ENCODE results near the gene RBFOX2. TPM values are rescaled to one million over a fixed set of nuclear protein-coding genes. Genes with fewer than 3 reads are reported as not detected.
"Not testable (repeated sequence)": the region's sequence is repeated elsewhere in the genome, so short reads cannot be mapped to it uniquely, and the experiment has no call there.

RBFOX2 gene
- total RNA-seq, 2 experiments from 2014 or later: 54.3 to 78.7 TPM

DNA sequence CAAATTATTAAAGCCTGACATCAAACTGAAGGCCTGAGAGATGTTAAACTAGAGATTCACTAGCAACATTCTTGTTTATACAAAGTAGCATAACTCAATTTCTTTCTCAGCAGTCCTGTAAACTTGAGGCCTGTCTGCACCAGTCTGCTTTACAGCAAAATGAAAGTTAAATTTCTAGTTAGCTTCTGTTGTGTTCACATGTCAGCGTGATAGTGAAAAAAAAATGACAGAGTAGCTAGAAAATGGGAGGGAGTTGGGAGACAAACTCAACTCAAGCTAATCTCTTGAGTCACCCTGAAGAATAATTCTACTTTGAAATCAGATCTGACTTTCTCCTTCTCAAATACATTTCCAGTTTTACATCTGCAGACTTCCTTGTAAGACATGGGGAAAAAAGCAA is 6.5 kb downstream of the RBFOX2 start:
- no peak for DNase-seq (ENCODE audit: low spot score)
- Histone ChIP-seq H2AFZ (ENCODE audit: low read length) (no peak overlapping the region), H3K9me3 (ENCODE audit: low read length) (no peaks in the 10 kb centered on the region), H3K4me1 (ENCODE audit: insufficient read depth, low read length, poor library complexity, severe bottlenecking) (peaks cover 68% of the 10 kb centered on the region), H3K36me3 (ENCODE audit: insufficient read depth, low read length) (peaks cover 17% of the 10 kb centered on the region), H3K4me3 (ENCODE audit: low read depth, low read length, poor library complexity, severe bottlenecking) (no peak overlapping the region), H4K20me1 (ENCODE audit: insufficient read depth, low read length) (no peaks in the 10 kb centered on the region), H3K27ac (ENCODE audit: low read depth, low read length, poor library complexity, severe bottlenecking) (peak overlapping the region; percentile 63), H3K4me2 (ENCODE audit: low read length) (peak overlapping the region; percentile 55), H3K9me2 (ENCODE audit: insufficient read depth, low read length) (no peaks in the 10 kb centered on the region), H3K79me2 (ENCODE audit: insufficient read depth, low read depth, low read length) (peaks cover 70% of the 10 kb centered on the region)
- no peak for TF ChIP-seq EZH2phosphoT487 (IDR thresholded peaks at IDR 0.05; ENCODE audit: borderline replicate concordance, low read depth, low read length)
- TF ChIP-seq, protein P1, sequence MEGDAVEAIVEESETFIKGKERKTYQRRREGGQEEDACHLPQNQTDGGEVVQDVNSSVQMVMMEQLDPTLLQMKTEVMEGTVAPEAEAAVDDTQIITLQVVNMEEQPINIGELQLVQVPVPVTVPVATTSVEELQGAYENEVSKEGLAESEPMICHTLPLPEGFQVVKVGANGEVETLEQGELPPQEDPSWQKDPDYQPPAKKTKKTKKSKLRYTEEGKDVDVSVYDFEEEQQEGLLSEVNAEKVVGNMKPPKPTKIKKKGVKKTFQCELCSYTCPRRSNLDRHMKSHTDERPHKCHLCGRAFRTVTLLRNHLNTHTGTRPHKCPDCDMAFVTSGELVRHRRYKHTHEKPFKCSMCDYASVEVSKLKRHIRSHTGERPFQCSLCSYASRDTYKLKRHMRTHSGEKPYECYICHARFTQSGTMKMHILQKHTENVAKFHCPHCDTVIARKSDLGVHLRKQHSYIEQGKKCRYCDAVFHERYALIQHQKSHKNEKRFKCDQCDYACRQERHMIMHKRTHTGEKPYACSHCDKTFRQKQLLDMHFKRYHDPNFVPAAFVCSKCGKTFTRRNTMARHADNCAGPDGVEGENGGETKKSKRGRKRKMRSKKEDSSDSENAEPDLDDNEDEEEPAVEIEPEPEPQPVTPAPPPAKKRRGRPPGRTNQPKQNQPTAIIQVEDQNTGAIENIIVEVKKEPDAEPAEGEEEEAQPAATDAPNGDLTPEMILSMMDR (conservative IDR thresholded peaks at IDR 0.05; ENCODE audit: low read length): no peak
- intact Hi-C loops (cut with micrococcal nuclease; ENCODE audit: unreplicated experiment): no loop called here
- POLR2A ChIA-PET: interaction anchor here (0.6 to 1.2 kb wide), 3 partner anchors 10 to 120 kb away, joined by 3 to 5 read pairs (median 3); no protein-coding TSS in a partner anchor
- no TSS peak for BruUV-seq (replicated peaks)
- CTCF ChIA-PET (ENCODE audit: unreplicated experiment): no interaction called here

DNA sequence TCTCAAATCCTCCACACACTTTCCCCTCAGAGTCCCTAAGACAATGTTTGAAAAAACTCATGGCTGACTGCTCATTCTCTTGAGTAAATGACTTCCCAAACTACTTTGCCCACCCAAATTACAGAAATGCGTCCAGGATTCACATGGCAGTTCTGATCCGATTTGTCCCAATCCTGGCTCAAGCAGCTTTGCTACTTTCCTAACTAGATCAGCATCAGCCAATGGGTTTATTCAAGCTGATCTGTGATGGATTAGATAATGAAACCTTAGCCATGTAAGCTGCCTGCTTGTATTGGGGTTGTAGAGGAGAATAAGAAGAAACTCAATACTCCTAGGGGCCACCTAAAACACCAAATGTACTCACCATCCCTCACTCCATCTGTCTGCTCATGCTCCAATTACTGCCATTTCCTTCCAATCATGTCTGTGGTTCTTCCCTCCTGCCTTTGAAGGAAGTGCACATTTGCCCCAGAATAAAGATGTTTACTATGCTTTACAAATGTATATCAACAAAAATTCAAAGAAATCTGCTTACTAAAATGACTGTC is 6.9 kb downstream of the RBFOX2 start:
- Histone ChIP-seq H3K36me3 (ENCODE audit: insufficient read depth, low read length) (peaks cover 17% of the 10 kb centered on the region), H2AFZ (ENCODE audit: low read length) (no peak overlapping the region), H4K20me1 (ENCODE audit: insufficient read depth, low read length) (no peaks in the 10 kb centered on the region), H3K4me2 (ENCODE audit: low read length) (peak overlapping the region; percentile 55), H3K4me1 (ENCODE audit: insufficient read depth, low read length, poor library complexity, severe bottlenecking) (peaks cover 68% of the 10 kb centered on the region), H3K79me2 (ENCODE audit: insufficient read depth, low read depth, low read length) (peaks cover 70% of the 10 kb centered on the region), H3K4me3 (ENCODE audit: low read depth, low read length, poor library complexity, severe bottlenecking) (peak overlapping the region; percentile 2), H3K27ac (ENCODE audit: low read depth, low read length, poor library complexity, severe bottlenecking) (peak overlapping the region; percentile 63), H3K9me2 (ENCODE audit: insufficient read depth, low read length) (no peaks in the 10 kb centered on the region), H3K9me3 (ENCODE audit: low read length) (no peaks in the 10 kb centered on the region)
- ChIA-PET CTCF (ENCODE audit: unreplicated experiment) (no interaction called here), POLR2A (no interaction called here)
- DNase-seq (ENCODE audit: low spot score): peak; percentile 27
- TF ChIP-seq, protein P1 (conservative IDR thresholded peaks at IDR 0.05; ENCODE audit: low read length): no peak
- TF ChIP-seq EZH2phosphoT487 (IDR thresholded peaks at IDR 0.05; ENCODE audit: borderline replicate concordance, low read depth, low read length): no peak
- no TSS peak for BruUV-seq (replicated peaks)
- intact Hi-C loops (cut with micrococcal nuclease; ENCODE audit: unreplicated experiment): no loop called here

GRCh38 chr22:36020865-36021264 is 7.8 kb downstream of the RBFOX2 start:
- Histone ChIP-seq H3K4me1 (ENCODE audit: insufficient read depth, low read length, poor library complexity, severe bottlenecking) (peaks cover 71% of the 10 kb centered on the region), H3K36me3 (ENCODE audit: insufficient read depth, low read length) (peaks cover 12% of the 10 kb centered on the region), H3K79me2 (ENCODE audit: insufficient read depth, low read depth, low read length) (peaks cover 72% of the 10 kb centered on the region)
- H3K9me2 ChIP-seq (ENCODE audit: insufficient read depth, low read length); H3K27ac ChIP-seq (ENCODE audit: low read depth, low read length, poor library complexity, severe bottlenecking); H3K9me3 ChIP-seq (ENCODE audit: low read length); POLR2A ChIA-PET; H3K4me2 ChIP-seq (ENCODE audit: low read length); H4K20me1 ChIP-seq (ENCODE audit: insufficient read depth, low read length); intact Hi-C loops (cut with micrococcal nuclease; ENCODE audit: unreplicated experiment); H3K4me3 ChIP-seq (ENCODE audit: low read depth, low read length, poor library complexity, severe bottlenecking); BruUV-seq (replicated peaks); H2AFZ ChIP-seq (ENCODE audit: low read length); CTCF ChIA-PET (ENCODE audit: unreplicated experiment); DNase-seq (ENCODE audit: low spot score): not testable (repeated sequence)

All from OCI-LY7 (cell line).